Naive thymus-derived CD4-positive, alpha-beta T cell (primary cell): Measurements from ENCODE around the gene C9orf72. TPM values are rescaled to one million over a fixed set of nuclear protein-coding genes. Genes with fewer than 3 reads are reported as not detected.

Experiments used
- ATAC-seq: fragments of 150-1000 bp; cut with Tn5 transposase; 2 replicates; pipeline ENCODE4 v1.10.0; 2021; ENCODE audit warnings: mild to moderate bottlenecking, moderate library complexity
- CTCF ChIA-PET: fragments of 350-600 bp; sonication (Branson Sonifier 250); formaldehyde crosslinking; loops from one replicate; lab custom pipeline; 2021; ENCODE audit warnings: antibody characterized with exemption; lab: Charles Lee
- POLR2A ChIA-PET: fragments of 350-600 bp; sonication (Branson Sonifier 250); formaldehyde crosslinking; loops from one replicate; lab custom pipeline; 2021; ENCODE audit warnings: antibody characterized with exemption, inconsistent platforms; lab: Charles Lee
- DNase-seq, 9 donors: peaks; one replicate each; pipeline versions ENCODE4 v3.0.0 to v3.0.0-alpha.2; 2020 to 2022; ENCODE audit warnings: mixed read lengths in 1 of 9
- H3K27ac ChIP-seq: one replicate; pipeline ENCODE4 v1.7.0; 2013; ENCODE audit warnings: mild to moderate bottlenecking, low read depth, low read length, moderate library complexity
- H3K27me3 ChIP-seq, 2 donors: one replicate each; pipeline ENCODE4 v1.7.0; 2013; ENCODE audit warnings: low read length in 2 of 2, mild to moderate bottlenecking in 2 of 2, moderate library complexity in 2 of 2; ENCODE audit not compliant: control insufficient read depth in 2 of 2, insufficient read depth in 2 of 2
- H3K36me3 ChIP-seq, 3 experiments: 1 replicate in 2 of 3; 2 replicates in 1 of 3; pipeline ENCODE4 v1.7.0; 2013; ENCODE audit warnings: low read length in 3 of 3, mild to moderate bottlenecking in 3 of 3, moderate library complexity in 1 of 3; ENCODE audit not compliant: insufficient read depth in 3 of 3, control insufficient read depth in 2 of 3
- H3K4me1 ChIP-seq, 2 donors: one replicate each; pipeline ENCODE4 v1.7.0; 2013; ENCODE audit warnings: low read length in 2 of 2, mild to moderate bottlenecking in 2 of 2, moderate library complexity in 1 of 2; ENCODE audit not compliant: control insufficient read depth in 2 of 2, insufficient read depth in 2 of 2
- H3K4me3 ChIP-seq: 2 replicates; pipeline ENCODE4 v1.7.0; 2013; ENCODE audit warnings: mild to moderate bottlenecking, low read length
- H3K9me3 ChIP-seq, 3 experiments: 1 replicate in 2 of 3; 2 replicates in 1 of 3; pipeline ENCODE4 v1.7.0; 2013; ENCODE audit warnings: low read length in 3 of 3; ENCODE audit not compliant: control insufficient read depth in 2 of 3
- H3K27ac Mint-ChIP-seq, 9 donors: one replicate each; pipeline ENCODE4 v1.8.0; 2020 to 2022; ENCODE audit warnings: mixed read lengths in 9 of 9, mild to moderate bottlenecking in 8 of 9, moderate library complexity in 5 of 9, inconsistent platforms in 2 of 9
- H3K27me3 Mint-ChIP-seq, 5 donors: one replicate each; pipeline ENCODE4 v1.8.0; 2021 to 2022; ENCODE audit warnings: mixed read lengths in 5 of 5, mild to moderate bottlenecking in 1 of 5
- H3K36me3 Mint-ChIP-seq, 5 donors: one replicate each; pipeline ENCODE4 v1.8.0; 2020 to 2022; ENCODE audit warnings: mixed read lengths in 5 of 5, mild to moderate bottlenecking in 3 of 5, inconsistent platforms in 1 of 5
- H3K4me1 Mint-ChIP-seq, 7 donors: one replicate each; pipeline ENCODE4 v1.8.0; 2020 to 2022; ENCODE audit warnings: mixed read lengths in 7 of 7, mild to moderate bottlenecking in 3 of 7, inconsistent platforms in 1 of 7
- H3K4me3 Mint-ChIP-seq, 10 donors: one replicate each; pipeline ENCODE4 v1.8.0; 2020 to 2022; ENCODE audit warnings: mild to moderate bottlenecking in 10 of 10, mixed read lengths in 10 of 10, moderate library complexity in 6 of 10, inconsistent platforms in 2 of 10
- H3K9me3 Mint-ChIP-seq, 11 donors: one replicate each; pipeline ENCODE4 v1.8.0; 2020 to 2022; ENCODE audit warnings: mixed read lengths in 11 of 11, mild to moderate bottlenecking in 4 of 11, inconsistent platforms in 1 of 11, moderate library complexity in 1 of 11
- intact Hi-C, 2 donors: fragments of 100-400 bp; cut with micrococcal nuclease; formaldehyde crosslinking; loops; one replicate each; pipeline ENCODE4 v1.15.1; 2023
- polyA plus RNA-seq, 2 donors: library from polyadenylated mRNA; unstranded; fragments of 300-500 nt; fragmentation: Illumina TruSeq; gene quantifications; one replicate each; pipeline ENCODE4 v1.2.3, GENCODE V29; 2021
- total RNA-seq, 6 experiments: library from RNA in 5 of 6; stranded (reverse) in 5 of 6; gene quantifications; 1 replicate in 5 of 6; 2 replicates in 1 of 6; pipeline ENCODE4 v1.2.3 and lab custom pipeline; 2021 to 2026

The C9orf72 gene
- total and polyA plus RNA-seq, 7 experiments from 2014 or later, result 9.2 to 65.8 (median 25.9) TPM

- peaks cover 0 to 4% of the 10 kb centered on the region in 2 donors for H3K4me1 ChIP-seq
- no peak overlapping the region for H3K4me3 ChIP-seq
- Mint-ChIP-seq H3K36me3 (peaks cover 8 to 28% (median 26%) of the 10 kb centered on the region in 5 donors), H3K27me3 (no peaks in the 10 kb centered on the region), H3K9me3 (no peaks in the 10 kb centered on the region), H3K4me1 (peaks cover 4 to 46% (median 36%) of the 10 kb centered on the region in 7 donors), H3K4me3 (peak overlapping the region in 5 of 10 donors; percentile 21 to 73 (median 69)), H3K27ac (peak overlapping the region in 8 of 9 donors; percentile 49 to 94 (median 82))
- ChIA-PET POLR2A (interaction anchor here (1.5 kb wide), 1 partner anchor 9 kb away, joined by 6 read pairs; the partner anchor contains the start of gene C9orf72), CTCF (no interaction called here)
- no peak overlapping the region for H3K27ac ChIP-seq
- peaks cover 0 to 26% (median 0%) of the 10 kb centered on the region in 3 experiments for H3K36me3 ChIP-seq
- DNase-seq (no peak), ATAC-seq (no peak)
- intact Hi-C loops, result loop anchor here in 1 of 2 donors (1.0 to 5.0 kb wide), 2 partner anchors 8 to 52 kb away; no protein-coding TSS in a partner anchor
- no peaks in the 10 kb centered on the region for H3K9me3 ChIP-seq
- H3K27me3 ChIP-seq, result no peaks in the 10 kb centered on the region
Observed at GRCh38 chr9:27563738-27564430, 9.4 kb downstream of the C9orf72 start.

GRCh38 chr9:27561685-27562084, 11.6 kb downstream of the C9orf72 start:
- Mint-ChIP-seq H3K4me3 (no peak overlapping the region), H3K27ac (no peak overlapping the region), H3K27me3 (no peaks in the 10 kb centered on the region), H3K9me3 (no peaks in the 10 kb centered on the region), H3K4me1 (peaks cover 1 to 30% (median 24%) of the 10 kb centered on the region in 7 donors), H3K36me3 (peaks cover 6 to 28% (median 19%) of the 10 kb centered on the region in 5 donors)
- no peak overlapping the region for H3K4me3 ChIP-seq
- H3K4me1 ChIP-seq, result peaks cover 0 to 4% of the 10 kb centered on the region in 2 donors
- no peaks in the 10 kb centered on the region for H3K9me3 ChIP-seq
- no peak overlapping the region for H3K27ac ChIP-seq
- no peak for ATAC-seq
- ChIA-PET CTCF (interaction anchor here (1.1 kb wide), 1 partner anchor 13 kb away, joined by 3 read pairs; no protein-coding TSS in a partner anchor), POLR2A (interaction anchor here (3.1 kb wide), 1 partner anchor 11 kb away, joined by 14 read pairs; the partner anchor contains the start of gene C9orf72)
- H3K36me3 ChIP-seq, result peaks cover 0 to 36% (median 5%) of the 10 kb centered on the region in 3 experiments
- no peak for DNase-seq
- intact Hi-C loops, result loop anchor here in 1 of 2 donors (5.0 kb wide), 1 partner anchor 49 kb away; no protein-coding TSS in a partner anchor
- no peaks in the 10 kb centered on the region for H3K27me3 ChIP-seq

GRCh38 chr9:27560457-27560856, 12.8 kb downstream of the C9orf72 start:
- DNase-seq (no peak), ATAC-seq (no peak)
- Histone ChIP-seq H3K36me3 (peaks cover 0 to 43% (median 10%) of the 10 kb centered on the region in 3 experiments), H3K4me1 (peaks cover 0 to 4% of the 10 kb centered on the region in 2 donors), H3K27me3 (no peaks in the 10 kb centered on the region), H3K4me3 (no peak overlapping the region), H3K9me3 (no peaks in the 10 kb centered on the region), H3K27ac (no peak overlapping the region)
- ChIA-PET POLR2A (interaction anchor here (3.1 kb wide), 1 partner anchor 13 kb away, joined by 14 read pairs; the partner anchor contains the start of gene C9orf72), CTCF (no interaction called here)
- Mint-ChIP-seq H3K27ac (no peak overlapping the region), H3K36me3 (peaks cover 4 to 28% (median 15%) of the 10 kb centered on the region in 5 donors), H3K9me3 (no peaks in the 10 kb centered on the region), H3K4me3 (no peak overlapping the region), H3K4me1 (peaks cover 1 to 23% (median 19%) of the 10 kb centered on the region in 7 donors), H3K27me3 (no peaks in the 10 kb centered on the region)
- intact Hi-C loops, result loop anchor here in 1 of 2 donors (5.0 kb wide), 1 partner anchor 48 kb away; no protein-coding TSS in a partner anchor

GRCh38 chr9:27558307-27558706, 15.0 kb downstream of the C9orf72 start:
- peaks cover 6 to 39% (median 24%) of the 10 kb centered on the region in 5 donors for H3K36me3 Mint-ChIP-seq
- no peaks in the 10 kb centered on the region for H3K27me3 ChIP-seq
- H3K27ac Mint-ChIP-seq, result no peak overlapping the region
- no peaks in the 10 kb centered on the region for H3K9me3 Mint-ChIP-seq
- peaks cover 0 to 61% (median 10%) of the 10 kb centered on the region in 3 experiments for H3K36me3 ChIP-seq
- ATAC-seq (no peak), DNase-seq (no peak)
- H3K4me3 Mint-ChIP-seq, result no peak overlapping the region
- no peaks in the 10 kb centered on the region for H3K9me3 ChIP-seq
- H3K4me3 ChIP-seq, result no peak overlapping the region
- ChIA-PET CTCF (no interaction called here), POLR2A (no interaction called here)
- no peaks in the 10 kb centered on the region for H3K4me1 ChIP-seq
- no peaks in the 10 kb centered on the region for H3K27me3 Mint-ChIP-seq
- H3K27ac ChIP-seq, result no peak overlapping the region
- intact Hi-C loops, result loop anchor here in 1 of 2 donors (2.0 to 10.0 kb wide), 2 partner anchors 14 to 56 kb away; partner anchors contain the start of gene C9orf72
- H3K4me1 Mint-ChIP-seq, result peaks cover 0 to 4% (median 0%) of the 10 kb centered on the region in 7 donors

- Mint-ChIP-seq H3K36me3 (peaks cover 4 to 44% (median 28%) of the 10 kb centered on the region in 5 donors), H3K27me3 (no peaks in the 10 kb centered on the region), H3K4me1 (peaks cover 0 to 6% (median 0%) of the 10 kb centered on the region in 7 donors), H3K27ac (no peak overlapping the region), H3K4me3 (no peak overlapping the region), H3K9me3 (no peaks in the 10 kb centered on the region)
- ATAC-seq, result no peak
- H3K27ac ChIP-seq, result no peak overlapping the region
- POLR2A ChIA-PET, result no interaction called here
- H3K36me3 ChIP-seq, result peaks cover 9 to 59% (median 10%) of the 10 kb centered on the region in 3 experiments
- intact Hi-C loops, result loop anchor here in 1 of 2 donors (10.0 kb wide), 1 partner anchor 58 kb away; no protein-coding TSS in a partner anchor
- no peak overlapping the region for H3K4me3 ChIP-seq
- H3K27me3 ChIP-seq, result no peaks in the 10 kb centered on the region
- no peak for DNase-seq
- H3K4me1 ChIP-seq, result no peaks in the 10 kb centered on the region
- H3K9me3 ChIP-seq, result no peaks in the 10 kb centered on the region
- CTCF ChIA-PET, result no interaction called here
Observed at GRCh38 chr9:27556470-27556869, 16.8 kb downstream of the C9orf72 start.

- Mint-ChIP-seq H3K27me3 (no peaks in the 10 kb centered on the region), H3K36me3 (peaks cover 4 to 44% (median 23%) of the 10 kb centered on the region in 5 donors), H3K9me3 (no peaks in the 10 kb centered on the region), H3K4me1 (peaks cover 0 to 6% (median 0%) of the 10 kb centered on the region in 7 donors), H3K4me3 (no peak overlapping the region), H3K27ac (no peak overlapping the region)
- Histone ChIP-seq H3K4me3 (no peak overlapping the region), H3K36me3 (peaks cover 9 to 56% (median 10%) of the 10 kb centered on the region in 3 experiments), H3K4me1 (no peaks in the 10 kb centered on the region), H3K9me3 (no peaks in the 10 kb centered on the region), H3K27me3 (no peaks in the 10 kb centered on the region), H3K27ac (no peak overlapping the region)
- POLR2A ChIA-PET, result interaction anchor here (0.6 kb wide), 1 partner anchor 221 kb away, joined by 3 read pairs; no protein-coding TSS in a partner anchor
- ATAC-seq (no peak), DNase-seq (no peak)
- intact Hi-C loops, result loop anchor here in 1 of 2 donors (10.0 kb wide), 1 partner anchor 60 kb away; no protein-coding TSS in a partner anchor
- CTCF ChIA-PET, result interaction anchor here (0.5 to 1.0 kb wide), 3 partner anchors 14 to 1624 kb away, joined by 3 to 4 read pairs (median 3); no protein-coding TSS in a partner anchor
Observed at GRCh38 chr9:27554712-27555111, 18.6 kb downstream of the C9orf72 start.
